HL-60 (cell line): Measurements from ENCODE around the gene SLC17A7.
A peak's percentile ranks its signal among the peaks of the same experiment; 100 is the strongest.

Experiments used
- DNase-seq, 2 experiments: peaks; one replicate each; pipeline ENCODE4 v3.0.0-alpha.2; 2010 to 2020; ENCODE audit warnings: low read depth in 1 of 2, low spot score in 1 of 2
- H3K27ac ChIP-seq: fragments of 250-450 bp; sonication (Bioruptor Pico); replicated peaks from 2 replicates; pipeline ENCODE4 v1.5.1; 2020; ENCODE audit warnings: mild to moderate bottlenecking, moderate library complexity
- H3K27me3 ChIP-seq: fragments of 250-450 bp; sonication (Bioruptor Pico); 2 replicates; pipeline ENCODE4 v1.5.1; 2021; ENCODE audit warnings: mild to moderate bottlenecking, moderate library complexity; ENCODE audit not compliant: insufficient read depth, poor library complexity, severe bottlenecking
- H3K4me3 ChIP-seq: replicated peaks from 2 replicates; pipeline ENCODE4 v1.5.1; 2011; ENCODE audit warnings: mild to moderate bottlenecking, control low read depth, low read length; ENCODE audit not compliant: insufficient read depth
- CTCF ChIP-seq: IDR thresholded peaks from one replicate; pipeline ENCODE4 v1.5.1; 2011; ENCODE audit warnings: low read length, control low read depth, inconsistent platforms; ENCODE audit not compliant: insufficient read depth
- GABPA ChIP-seq: IDR thresholded peaks from 2 replicates; pipeline ENCODE4 v1.6.1; 2012; ENCODE audit warnings: low read depth
- POLR2AphosphoS5 ChIP-seq: IDR thresholded peaks from 2 replicates; pipeline ENCODE4 v1.6.1; 2012; ENCODE audit warnings: low read depth
- REST ChIP-seq: IDR thresholded peaks from 2 replicates; pipeline ENCODE4 v1.6.1; 2012; ENCODE audit warnings: low read depth; ENCODE audit not compliant: insufficient replicate concordance
- SPI1 ChIP-seq: IDR thresholded peaks from 2 replicates; pipeline ENCODE4 v1.6.1; 2012; ENCODE audit warnings: low read depth, mild to moderate bottlenecking, borderline replicate concordance

SLC17A7 gene

GRCh38 chr19:49486710-49487276, 45.5 kb upstream of the SLC17A7 start:
- Histone ChIP-seq H3K27ac (peak overlapping the region; percentile 66), H3K27me3 (no peaks in the 10 kb centered on the region), H3K4me3 (peak overlapping the region; percentile 11; the same call in 1 of the 2 replicates)
- DNase-seq, result no peak
- TF ChIP-seq CTCF (no peak), SPI1 (no peak), POLR2AphosphoS5 (no peak)

- Histone ChIP-seq H3K27ac (peak overlapping the region; percentile 66; the same call in 1 of the 2 replicates), H3K4me3 (no peak overlapping the region)
These were observed 44.9 kb upstream of the SLC17A7 start for GRCh38 chr19:49486232-49486631.

GRCh38 chr19:49481020-49481683, 39.8 kb upstream of the SLC17A7 start:
- TF ChIP-seq GABPA (no peak), REST (no peak), CTCF (no peak), SPI1 (no peak), POLR2AphosphoS5 (no peak)
- H3K4me3 ChIP-seq, result no peak overlapping the region
- H3K27me3 ChIP-seq, result no peaks in the 10 kb centered on the region
- no peak overlapping the region for H3K27ac ChIP-seq
- DNase-seq, result no peak

More at GRCh38 chr19:49486232-49486631, 44.9 kb upstream of the SLC17A7 start:
- DNase-seq, result no peak
- H3K27me3 ChIP-seq, result no peaks in the 10 kb centered on the region
- TF ChIP-seq SPI1 (no peak), GABPA (no peak), REST (no peak), POLR2AphosphoS5 (no peak), CTCF (no peak)
